HL-60/S4 treated with retinoic acid at 250 ng/mL for 4 days and 3 days (cell line): ENCODE measurements around the gene DMRTC2.
"Not testable (repeated sequence)": the region's sequence is repeated elsewhere in the genome, so short reads cannot be mapped to it uniquely, and the experiment has no call there.

Experiments
- in situ Hi-C: fragments of 300-500 bp; cut with MboI; formaldehyde crosslinking; loops from 2 replicates; pipeline ENCODE4 v1.7.0; 2022; ENCODE audit warnings: low sequenced_read_pairs

DMRTC2 gene

GRCh38 chr19:41869374-41869955, 24.6 kb downstream of the DMRTC2 start:
- in situ Hi-C loops, result no loop called here

- in situ Hi-C loops, result no loop called here
Observed at GRCh38 chr19:41870401-41870873, 25.6 kb downstream of the DMRTC2 start.

GRCh38 chr19:41871573-41872383, 26.9 kb downstream of the DMRTC2 start:
- in situ Hi-C loops, result no loop called here

GRCh38 chr19:41872384-41872774, 27.5 kb downstream of the DMRTC2 start:
- in situ Hi-C loops, result no loop called here

- in situ Hi-C loops, result no loop called here
Observed at GRCh38 chr19:41872775-41873647, 28.2 kb downstream of the DMRTC2 start.

- in situ Hi-C loops, result not testable (repeated sequence)
Observed at GRCh38 chr19:41875973-41876372, 31.1 kb downstream of the DMRTC2 start.

GRCh38 chr19:41876847-41877832, 32.3 kb downstream of the DMRTC2 start, which contains the start of gene CD79A:
Gene CD79A (plus strand): TSS chr19:41877279. CDS start chr19:41877305, 26 bp downstream.
- in situ Hi-C loops, result no loop called here

- in situ Hi-C loops, result no loop called here
Observed at GRCh38 chr19:41877916-41878905, 33.4 kb downstream of the DMRTC2 start.

- in situ Hi-C loops, result no loop called here
Observed at GRCh38 chr19:41879080-41879479, 34.2 kb downstream of the DMRTC2 start.

- in situ Hi-C loops, result no loop called here
Observed at GRCh38 chr19:41879670-41880328, 35.0 kb downstream of the DMRTC2 start.

GRCh38 chr19:41880329-41880708, 35.5 kb downstream of the DMRTC2 start:
- in situ Hi-C loops, result no loop called here

GRCh38 chr19:41882568-41883462, 38.0 kb downstream of the DMRTC2 start, which contains the start of gene ARHGEF1:
Gene ARHGEF1 (plus strand): TSS chr19:41883184. CDS start chr19:41888083, 4,899 bp downstream.
- in situ Hi-C loops, result no loop called here

GRCh38 chr19:41883463-41883820, 38.6 kb downstream of the DMRTC2 start:
- in situ Hi-C loops, result no loop called here

- in situ Hi-C loops, result no loop called here
Observed at GRCh38 chr19:41883821-41884733, 39.2 kb downstream of the DMRTC2 start.

GRCh38 chr19:41886761-41887710, 42.2 kb downstream of the DMRTC2 start:
- in situ Hi-C loops, result no loop called here
